Keratinocyte (primary cell): ENCODE data around the gene HNF4A. TPM values are rescaled to one million over a fixed set of nuclear protein-coding genes. Genes with fewer than 3 reads are reported as not detected.

Source experiments
- DNase-seq: peaks from one replicate; pipeline ENCODE4 v3.0.0-alpha.2; 2011; ENCODE audit warnings: low read depth, missing footprints, low spot score
- FAIRE-seq: peaks from 2 replicates; lab custom pipeline; 2011; peaks lifted over from hg19 to GRCh38; lab: Jason Lieb, UNC
- H2AFZ ChIP-seq: 2 replicates; pipeline ENCODE4 v1.6.0; 2012; ENCODE audit warnings: low read length, control low read depth, inconsistent platforms; ENCODE audit not compliant: control insufficient read depth
- H3K27ac ChIP-seq: 2 replicates; pipeline ENCODE4 v1.5.1; 2011; ENCODE audit warnings: low read length; ENCODE audit not compliant: control insufficient read depth, insufficient read depth
- H3K27me3 ChIP-seq: 3 replicates; pipeline ENCODE4 v1.6.0; 2011; ENCODE audit warnings: low read length; ENCODE audit not compliant: control insufficient read depth, insufficient read depth; ENCODE audit errors: extremely low read depth
- H3K36me3 ChIP-seq, 2 experiments: 2 replicates in 1 of 2; 3 replicates in 1 of 2; pipeline ENCODE4 v1.5.1; 2011; ENCODE audit warnings: low read length in 2 of 2, mild to moderate bottlenecking in 1 of 2; ENCODE audit not compliant: control insufficient read depth in 2 of 2, insufficient read depth in 2 of 2; ENCODE audit errors: extremely low read depth in 1 of 2
- H3K4me1 ChIP-seq: 3 replicates; pipeline ENCODE4 v1.5.1; 2011; ENCODE audit warnings: low read length; ENCODE audit not compliant: control insufficient read depth, insufficient read depth; ENCODE audit errors: extremely low read depth
- H3K4me2 ChIP-seq: 3 replicates; pipeline ENCODE4 v1.6.0; 2011; ENCODE audit warnings: low read depth, low read length; ENCODE audit not compliant: control insufficient read depth, insufficient read depth; ENCODE audit errors: extremely low read depth
- H3K4me3 ChIP-seq, 3 experiments: fragments of 200-600 bp in 1 of 3; sonication (generic) in 1 of 3; 2 replicates in 2 of 3; 3 replicates in 1 of 3; pipeline ENCODE4 v1.5.1; 2011 to 2016; ENCODE audit warnings: low read length in 3 of 3, mild to moderate bottlenecking in 3 of 3, control low read depth in 2 of 3, inconsistent platforms in 1 of 3, low read depth in 1 of 3, mixed read lengths in 1 of 3, mixed run types in 1 of 3, moderate library complexity in 1 of 3; ENCODE audit not compliant: control insufficient read depth in 2 of 3, insufficient read depth in 2 of 3; ENCODE audit errors: extremely low read depth in 1 of 3
- H3K79me2 ChIP-seq: 2 replicates; pipeline ENCODE4 v1.6.0; 2012; ENCODE audit warnings: low read length; ENCODE audit not compliant: control insufficient read depth, insufficient read depth
- H3K9ac ChIP-seq: 3 replicates; pipeline ENCODE4 v1.6.0; 2011; ENCODE audit warnings: low read length; ENCODE audit not compliant: control insufficient read depth, insufficient read depth; ENCODE audit errors: extremely low read depth
- H3K9me1 ChIP-seq: 3 replicates; pipeline ENCODE4 v1.6.0; 2011; ENCODE audit warnings: low read length; ENCODE audit not compliant: control insufficient read depth, insufficient read depth; ENCODE audit errors: extremely low read depth
- H3K9me3 ChIP-seq: 2 replicates; pipeline ENCODE4 v1.5.1; 2012; ENCODE audit warnings: low read depth, low read length; ENCODE audit not compliant: control insufficient read depth
- H4K20me1 ChIP-seq: 3 replicates; pipeline ENCODE4 v1.6.0; 2011; ENCODE audit warnings: low read length; ENCODE audit not compliant: control insufficient read depth, insufficient read depth; ENCODE audit errors: extremely low read depth
- CTCF ChIP-seq, 3 experiments: IDR thresholded peaks in 1 of 3; conservative IDR thresholded peaks in 1 of 3; optimal IDR thresholded peaks in 1 of 3; 2 replicates in 2 of 3; 3 replicates in 1 of 3; pipeline versions ENCODE3 to v1.5.1; 2011; ENCODE audit warnings: low read length in 3 of 3, mild to moderate bottlenecking in 3 of 3, moderate library complexity in 2 of 3, control low read depth in 1 of 3, inconsistent platforms in 1 of 3; ENCODE audit not compliant: insufficient read depth in 2 of 3; ENCODE audit errors: extremely low read depth in 1 of 3
- EZH2 ChIP-seq: IDR thresholded peaks from one replicate; pipeline ENCODE4 v1.6.1; 2012; ENCODE audit warnings: inconsistent platforms, mild to moderate bottlenecking, low read length, moderate library complexity
- dilution Hi-C: fragments of 300-500 bp; cut with MboI; formaldehyde crosslinking; loops from one replicate; pipeline ENCODE4 v1.7.0; 2020; ENCODE audit warnings: low sequenced_read_pairs; ENCODE audit not compliant: extremely low pct_ligation_motif_present
- polyA plus RNA-seq, 5 experiments: library from polyadenylated mRNA; depleted of rRNA in 3 of 5; stranded (reverse) in 3 of 5; stranded (forward) in 1 of 5; unstranded in 1 of 5; fragments of >200 nt; gene quantifications; 1 replicate in 1 of 5; 2 replicates in 3 of 5; 3 replicates in 1 of 5; pipeline versions ENCODE4 v1.2.1 to v1.2.3, GENCODE V29; 2011 to 2012; ENCODE audit warnings: missing spikeins in 2 of 5, low read depth in 1 of 5, low replicate concordance in 1 of 5

HNF4A gene
- polyA plus RNA-seq, 1 donor (not counting 4 experiments of a cell fraction or from before 2014, with no cell fraction given) = not detected

GRCh38 chr20:44437497-44437896 is 82.0 kb downstream of the HNF4A start:
- Histone ChIP-seq H3K79me2 (no peaks in the 10 kb centered on the region), H3K36me3 (no peaks in the 10 kb centered on the region), H3K9me1 (no peaks in the 10 kb centered on the region), H3K4me1 (no peaks in the 10 kb centered on the region), H3K4me2 (no peak overlapping the region), H3K9ac (no peak overlapping the region), H2AFZ (no peak overlapping the region), H3K27me3 (peaks cover 11% of the 10 kb centered on the region), H3K4me3 (no peak overlapping the region), H3K27ac (no peak overlapping the region), H4K20me1 (no peaks in the 10 kb centered on the region), H3K9me3 (no peaks in the 10 kb centered on the region)
- DNase-seq (no peak), FAIRE-seq (no peak)
- dilution Hi-C loops = no loop called here
- no peak for TF ChIP-seq CTCF (optimal IDR thresholded peaks at IDR 0.05 in 1 of 3, IDR thresholded peaks at IDR 0.05 in 1 of 3, conservative IDR thresholded peaks at IDR 0.05 in 1 of 3; ENCODE audit: extremely low read depth in 1 of 3, insufficient read depth in 2 of 3, low read length in 3 of 3)
- no peak for TF ChIP-seq EZH2

GRCh38 chr20:44438782-44439181 is 83.3 kb downstream of the HNF4A start:
- dilution Hi-C loops = no loop called here
- Histone ChIP-seq H3K4me2 (no peak overlapping the region), H3K4me1 (no peaks in the 10 kb centered on the region), H3K36me3 (no peaks in the 10 kb centered on the region), H2AFZ (no peak overlapping the region), H3K27me3 (peaks cover 6% of the 10 kb centered on the region), H3K9ac (no peak overlapping the region), H4K20me1 (no peaks in the 10 kb centered on the region), H3K4me3 (no peak overlapping the region), H3K9me1 (no peaks in the 10 kb centered on the region), H3K27ac (no peak overlapping the region), H3K79me2 (no peaks in the 10 kb centered on the region), H3K9me3 (no peaks in the 10 kb centered on the region)
- TF ChIP-seq CTCF (optimal IDR thresholded peaks at IDR 0.05 in 1 of 3, IDR thresholded peaks at IDR 0.05 in 1 of 3, conservative IDR thresholded peaks at IDR 0.05 in 1 of 3; ENCODE audit: extremely low read depth in 1 of 3, insufficient read depth in 2 of 3, low read length in 3 of 3) (no peak), EZH2 (no peak)
- FAIRE-seq (no peak), DNase-seq (no peak)
